Measurements from ENCODE around the gene MAST4. TPM values are rescaled to one million over a fixed set of nuclear protein-coding genes. Genes with fewer than 3 reads are reported as not detected.

MAST4 gene
- total RNA-seq, 1 experiment from 2014 or later, result 3.3 TPM

GRCh38 chr5:67082941-67083340, 486.7 kb downstream of the MAST4 start:
- H3K4me3 ChIP-seq, result no peak overlapping the region
- H3K27ac ChIP-seq, result no peak overlapping the region
- no peaks in the 10 kb centered on the region for H3K27me3 ChIP-seq
- DNase-seq, result no peak
- 0 out of 2 replicates have a peak, but pooled peaks cover 5% of the 10 kb centered on the region for H3K4me1 ChIP-seq
- H3K9me3 ChIP-seq (replicated peaks), result no peaks in the 10 kb centered on the region
- no peaks in the 10 kb centered on the region for H3K36me3 ChIP-seq

DNA sequence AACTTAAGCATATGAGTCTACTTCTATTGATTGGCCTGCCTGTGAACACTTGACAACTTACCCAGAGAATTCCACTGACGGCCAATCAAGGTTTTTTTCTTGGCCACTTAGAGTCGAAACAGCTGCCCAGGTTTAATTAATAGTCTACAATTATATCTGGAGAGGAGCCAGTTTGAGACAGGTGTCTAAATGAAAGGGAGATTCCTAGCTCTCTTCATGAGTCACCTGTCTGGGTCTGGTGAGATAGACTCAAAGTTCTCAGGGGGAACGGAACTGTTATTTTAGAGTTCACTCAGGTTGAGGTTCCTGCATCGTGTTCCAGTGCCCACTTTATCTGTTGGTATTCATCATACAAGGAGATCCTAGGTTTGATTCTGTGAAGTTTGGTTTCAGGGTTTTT, 489.4 kb downstream of the MAST4 start:
- peak in 1 of 2 experiments; percentile 3 for DNase-seq
- Histone ChIP-seq H3K36me3 (no peaks in the 10 kb centered on the region), H3K9me3 (replicated peaks) (no peaks in the 10 kb centered on the region), H3K27me3 (no peaks in the 10 kb centered on the region), H3K27ac (no peak overlapping the region), H3K4me3 (no peak overlapping the region), H3K4me1 (peaks cover 14% of the 10 kb centered on the region)

GRCh38 chr5:67089200-67089725, 493.1 kb downstream of the MAST4 start:
- H3K27ac ChIP-seq, result peak overlapping the region; percentile 27
- peak; percentile 52 to 70 for DNase-seq
- H3K27me3 ChIP-seq, result no peaks in the 10 kb centered on the region
- no peak overlapping the region for H3K4me3 ChIP-seq
- no peaks in the 10 kb centered on the region for H3K36me3 ChIP-seq
- H3K4me1 ChIP-seq, result peaks cover 14% of the 10 kb centered on the region
- H3K9me3 ChIP-seq (replicated peaks), result no peaks in the 10 kb centered on the region

- Histone ChIP-seq H3K27me3 (no peaks in the 10 kb centered on the region), H3K4me1 (peaks cover 14% of the 10 kb centered on the region), H3K4me3 (no peak overlapping the region), H3K27ac (no peak overlapping the region), H3K36me3 (no peaks in the 10 kb centered on the region), H3K9me3 (replicated peaks) (no peaks in the 10 kb centered on the region)
- no peak for DNase-seq
Measured at GRCh38 chr5:67090040-67090439, 493.8 kb downstream of the MAST4 start.

DNA sequence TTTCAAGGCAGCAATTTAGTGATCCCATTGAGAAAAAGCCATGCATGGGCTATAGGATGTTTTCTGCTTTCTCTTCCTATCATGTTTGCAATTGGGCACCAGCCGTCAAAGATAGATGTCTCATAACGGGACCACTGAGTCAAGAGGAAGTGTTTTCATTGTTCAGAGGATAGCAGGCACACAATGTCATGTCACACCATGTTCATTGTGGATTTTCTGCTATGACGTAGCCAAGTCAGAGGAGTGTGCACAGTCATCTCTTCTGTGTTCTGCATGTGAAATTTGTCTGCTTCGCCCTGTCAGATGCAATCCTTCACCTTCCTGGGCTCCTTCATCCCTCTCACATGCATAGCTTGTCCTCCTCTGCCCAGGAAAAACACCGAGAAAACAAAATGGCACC, 494.4 kb downstream of the MAST4 start:
- no peaks in the 10 kb centered on the region for H3K9me3 ChIP-seq (replicated peaks)
- no peak for DNase-seq
- no peak overlapping the region for H3K4me3 ChIP-seq
- H3K27me3 ChIP-seq, result no peaks in the 10 kb centered on the region
- H3K36me3 ChIP-seq, result no peaks in the 10 kb centered on the region
- H3K27ac ChIP-seq, result no peak overlapping the region
- H3K4me1 ChIP-seq, result peaks cover 14% of the 10 kb centered on the region

DNA sequence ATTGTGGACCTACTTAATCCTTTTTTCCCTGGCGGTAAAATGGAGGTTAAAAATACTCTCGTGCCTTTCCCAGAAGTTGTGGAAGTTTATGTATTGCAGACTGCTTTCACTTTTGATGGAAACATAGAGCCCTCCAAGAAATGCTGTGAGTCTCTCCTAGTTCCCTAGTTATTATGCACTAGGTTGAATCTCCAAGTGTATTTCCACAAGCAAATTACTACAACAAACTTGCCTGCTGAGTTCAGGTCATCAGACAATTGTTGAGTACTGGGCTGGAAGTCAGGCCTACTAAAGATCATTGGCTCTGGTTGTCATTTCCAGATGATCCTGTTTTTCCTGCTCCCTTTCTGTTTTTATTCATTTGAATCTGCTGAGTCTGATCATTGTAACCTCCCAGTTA, 496.3 kb downstream of the MAST4 start:
- H3K4me1 ChIP-seq, result peaks cover 13% of the 10 kb centered on the region
- DNase-seq, result no peak
- H3K4me3 ChIP-seq, result no peak overlapping the region
- no peaks in the 10 kb centered on the region for H3K9me3 ChIP-seq (replicated peaks)
- H3K27me3 ChIP-seq, result no peaks in the 10 kb centered on the region
- H3K36me3 ChIP-seq, result no peaks in the 10 kb centered on the region
- no peak overlapping the region for H3K27ac ChIP-seq

GRCh38 chr5:67093279-67093678, 497.1 kb downstream of the MAST4 start:
- Histone ChIP-seq H3K27ac (no peak overlapping the region), H3K27me3 (no peaks in the 10 kb centered on the region; the same call in 1 of the 2 replicates), H3K36me3 (no peaks in the 10 kb centered on the region), H3K4me3 (no peak overlapping the region), H3K4me1 (peaks cover 7% of the 10 kb centered on the region), H3K9me3 (replicated peaks) (no peaks in the 10 kb centered on the region)
- DNase-seq, result no peak

DNA sequence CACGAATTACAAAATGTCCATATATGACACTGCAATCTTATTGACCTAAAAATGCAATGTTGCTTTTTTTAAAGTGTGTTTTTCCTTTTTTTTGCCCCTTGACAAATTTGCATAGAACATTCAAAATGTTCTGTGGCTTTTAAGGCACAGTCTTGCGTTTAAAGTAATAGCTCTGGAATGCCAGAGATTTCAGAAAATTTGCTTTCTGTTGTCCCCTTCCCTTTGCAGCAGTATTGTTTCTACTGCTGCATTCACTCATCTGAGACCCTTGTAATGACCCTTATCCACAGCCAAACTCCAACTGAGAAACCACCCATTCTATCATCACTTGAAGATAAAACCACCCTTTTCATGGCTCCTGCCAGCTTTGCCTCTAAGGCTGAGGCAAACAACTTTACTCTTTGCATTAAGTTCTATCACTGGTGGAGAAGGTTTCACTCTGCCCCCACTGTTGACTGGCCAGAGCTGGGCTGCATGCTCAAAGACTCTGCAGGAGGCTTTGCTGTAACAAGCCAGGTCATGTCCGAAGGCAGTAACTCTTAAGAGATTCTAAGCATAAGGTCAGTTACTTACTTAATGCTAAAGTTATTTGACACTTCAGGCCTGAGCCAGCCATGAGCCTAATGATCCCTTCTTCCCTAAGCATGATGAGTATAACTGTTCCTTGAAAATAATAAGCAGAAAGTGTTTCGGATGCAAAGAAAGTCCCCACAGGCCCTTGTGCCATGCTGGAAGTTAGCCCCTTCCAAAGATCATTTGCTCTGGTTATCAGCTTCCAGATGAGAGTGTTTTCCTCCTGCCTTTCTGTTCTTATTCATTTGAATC, 498.5 kb downstream of the MAST4 start:
- Histone ChIP-seq H3K9me3 (replicated peaks) (no peaks in the 10 kb centered on the region), H3K36me3 (no peaks in the 10 kb centered on the region)
- peak in 1 of 2 experiments; percentile 6 for DNase-seq

GRCh38 chr5:67095346-67096171, 499.4 kb downstream of the MAST4 start:
- no peak overlapping the region for H3K4me3 ChIP-seq

More for the DNA sequence above, 498.5 kb downstream of the MAST4 start:
- Histone ChIP-seq H3K27ac (no peak overlapping the region), H3K4me3 (no peak overlapping the region), H3K27me3 (no peaks in the 10 kb centered on the region; the same call in 1 of the 2 replicates), H3K4me1 (no peaks in the 10 kb centered on the region)

GRCh38 chr5:67098656-67099055, 502.5 kb downstream of the MAST4 start:
- no peaks in the 10 kb centered on the region; the same call in 1 of the 2 replicates for H3K27me3 ChIP-seq

More at GRCh38 chr5:67095346-67096171, 499.4 kb downstream of the MAST4 start:
- H3K36me3 ChIP-seq, result no peaks in the 10 kb centered on the region
- no peaks in the 10 kb centered on the region for H3K4me1 ChIP-seq
- DNase-seq, result no peak
- no peaks in the 10 kb centered on the region; the same call in 1 of the 2 replicates for H3K27me3 ChIP-seq
- H3K9me3 ChIP-seq (replicated peaks), result no peaks in the 10 kb centered on the region
- no peak overlapping the region for H3K27ac ChIP-seq

GRCh38 chr5:67100301-67100700, 504.1 kb downstream of the MAST4 start:
- no peaks in the 10 kb centered on the region for H3K9me3 ChIP-seq (replicated peaks)
- H3K27me3 ChIP-seq, result no peaks in the 10 kb centered on the region; the same call in 1 of the 2 replicates
- no peak overlapping the region for H3K4me3 ChIP-seq
- DNase-seq, result no peak
- no peaks in the 10 kb centered on the region for H3K4me1 ChIP-seq
- no peaks in the 10 kb centered on the region for H3K36me3 ChIP-seq
- H3K27ac ChIP-seq, result no peak overlapping the region

More at GRCh38 chr5:67098656-67099055, 502.5 kb downstream of the MAST4 start:
- no peak overlapping the region for H3K4me3 ChIP-seq
- no peak overlapping the region for H3K27ac ChIP-seq
- H3K9me3 ChIP-seq (replicated peaks), result no peaks in the 10 kb centered on the region
- DNase-seq, result no peak
- H3K36me3 ChIP-seq, result no peaks in the 10 kb centered on the region
- H3K4me1 ChIP-seq, result no peaks in the 10 kb centered on the region

GRCh38 chr5:67102708-67103107, 506.5 kb downstream of the MAST4 start:
- H3K27ac ChIP-seq, result no peak overlapping the region
- no peaks in the 10 kb centered on the region for H3K36me3 ChIP-seq
- no peaks in the 10 kb centered on the region; the same call in 1 of the 2 replicates for H3K27me3 ChIP-seq
- H3K4me1 ChIP-seq, result no peaks in the 10 kb centered on the region
- H3K4me3 ChIP-seq, result no peak overlapping the region
- H3K9me3 ChIP-seq (replicated peaks), result no peaks in the 10 kb centered on the region
- DNase-seq, result no peak

DNA sequence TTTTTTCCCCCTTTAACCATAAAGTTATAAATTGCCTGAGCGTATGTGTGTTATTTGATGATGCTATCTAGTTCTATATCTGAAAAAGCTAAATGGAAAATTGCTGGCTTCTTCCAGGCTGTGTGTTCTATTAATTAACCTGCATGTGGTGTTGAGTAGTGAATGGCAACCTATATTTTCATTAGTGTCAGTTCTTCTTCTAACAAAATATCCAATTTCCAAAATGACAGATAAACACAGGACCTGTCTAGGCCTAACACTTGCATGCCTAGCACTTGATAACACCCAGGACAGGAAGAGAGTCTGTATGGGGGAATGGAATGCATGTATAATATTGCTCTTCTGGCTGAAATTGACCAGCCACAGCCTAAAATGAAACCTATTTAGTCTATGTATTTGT, 508.7 kb downstream of the MAST4 start:
- DNase-seq, result no peak
- Histone ChIP-seq H3K9me3 (replicated peaks) (no peaks in the 10 kb centered on the region), H3K4me1 (no peaks in the 10 kb centered on the region), H3K27me3 (no peaks in the 10 kb centered on the region), H3K36me3 (no peaks in the 10 kb centered on the region), H3K27ac (no peak overlapping the region), H3K4me3 (no peak overlapping the region)

DNA sequence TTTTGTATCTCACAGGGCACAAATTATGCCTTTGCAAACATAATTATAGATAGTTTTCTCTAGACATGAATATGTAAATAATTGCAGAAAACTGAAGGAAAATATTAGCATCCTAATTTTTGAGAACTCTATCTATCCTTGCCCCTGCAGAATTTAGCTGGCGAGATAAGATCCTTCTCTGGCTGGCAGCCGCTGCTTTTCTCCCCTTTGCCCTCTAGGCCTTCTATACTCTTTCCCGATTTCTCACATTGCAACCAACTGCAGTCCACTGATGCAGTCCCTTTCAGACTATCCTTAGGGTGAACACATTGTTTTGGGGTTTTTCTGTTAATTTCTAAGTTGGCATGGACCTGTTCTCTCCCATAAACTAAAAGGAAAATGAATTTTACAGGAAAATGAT, 509.1 kb downstream of the MAST4 start:
- H3K9me3 ChIP-seq (replicated peaks), result no peaks in the 10 kb centered on the region
- DNase-seq, result no peak
- no peak overlapping the region for H3K4me3 ChIP-seq
- H3K27ac ChIP-seq, result no peak overlapping the region
- no peaks in the 10 kb centered on the region for H3K27me3 ChIP-seq
- H3K36me3 ChIP-seq, result no peaks in the 10 kb centered on the region
- no peaks in the 10 kb centered on the region for H3K4me1 ChIP-seq

Data from SJCRH30 (cell line).